ENCODE measurements around the gene MGAT2. TPM values are rescaled to one million over a fixed set of nuclear protein-coding genes. Genes with fewer than 3 reads are reported as not detected.

The MGAT2 gene
- total and polyA plus RNA-seq, 9 of the 15 experiments (the other 6 are each of a cell fraction or from before 2014, with no cell fraction given): 0.03 to 33.3 (median 24.6) TPM; not detected in 1

DNA sequence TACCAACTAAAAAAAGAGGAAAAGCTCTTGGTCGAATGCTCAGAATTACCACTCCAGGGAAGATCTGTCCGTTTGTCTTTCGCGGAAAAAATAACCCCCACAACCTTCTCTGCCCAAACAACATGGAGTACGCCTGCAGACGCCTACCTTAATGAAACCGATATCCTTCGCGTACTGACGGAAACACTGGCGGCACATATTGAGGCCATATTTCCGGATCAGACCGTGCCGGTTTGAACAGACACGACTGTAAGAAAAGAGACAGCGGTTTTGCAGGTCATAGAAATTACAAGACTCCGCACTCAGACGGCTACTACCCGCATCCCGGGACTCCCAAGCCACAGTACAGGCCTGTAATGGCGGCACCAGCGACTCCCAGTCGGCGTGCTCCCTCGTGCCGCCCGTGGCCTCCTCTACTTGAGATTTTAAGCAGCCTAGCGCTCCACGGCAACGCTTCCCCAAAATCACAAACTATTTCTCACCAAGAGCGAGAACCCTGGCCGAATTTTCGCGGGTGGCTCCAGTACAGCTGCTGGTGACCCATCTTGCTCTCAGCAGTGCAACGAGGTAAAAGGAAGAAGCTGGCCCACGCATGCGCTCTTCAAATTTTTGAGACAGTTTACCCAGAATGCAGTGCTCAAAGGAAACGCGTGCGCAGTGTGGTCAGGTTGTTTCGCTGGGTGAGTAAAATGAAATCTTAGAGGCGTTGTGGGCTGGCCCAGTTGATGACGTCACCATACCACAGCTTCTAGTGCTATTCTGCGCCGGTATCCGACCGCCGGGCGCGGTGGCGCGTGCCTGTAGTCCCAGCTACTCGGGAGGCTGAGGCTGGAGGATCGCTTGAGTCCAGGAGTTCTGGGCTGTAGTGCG lies 34.6 kb upstream of the MGAT2 start, which contains the start of gene RPS29 (continued):
- TF ChIP-seq, protein P1, sequence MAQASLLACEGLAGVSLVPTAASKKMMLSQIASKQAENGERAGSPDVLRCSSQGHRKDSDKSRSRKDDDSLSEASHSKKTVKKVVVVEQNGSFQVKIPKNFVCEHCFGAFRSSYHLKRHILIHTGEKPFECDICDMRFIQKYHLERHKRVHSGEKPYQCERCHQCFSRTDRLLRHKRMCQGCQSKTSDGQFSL (CRISPR knock-in tag; IDR thresholded peaks at IDR 0.05): no peak
- TF ChIP-seq, protein P1 (tag; IDR thresholded peaks at IDR 0.05): no peak
- no peak for TF ChIP-seq RBM14 (IDR thresholded peaks at IDR 0.05; ENCODE audit: borderline replicate concordance, insufficient read depth, low read depth, low read length)
- TF ChIP-seq FOXJ3 (CRISPR knock-in tag; IDR thresholded peaks at IDR 0.05): no peak
- TF ChIP-seq MAFK (IDR thresholded peaks at IDR 0.05; ENCODE audit: low read length): no peak
- TF ChIP-seq EGR1 (conservative IDR thresholded peaks at IDR 0.05): peak; percentile 24; the same call in 1 of the 2 replicates
- TF ChIP-seq ZNF57 (CRISPR knock-in tag; IDR thresholded peaks at IDR 0.05): no peak
- no peak for TF ChIP-seq NEUROD1 (IDR thresholded peaks at IDR 0.05; ENCODE audit: borderline replicate concordance, low read depth, low read length, partially characterized antibody)
- TF ChIP-seq ZNF696 (CRISPR knock-in tag; conservative IDR thresholded peaks at IDR 0.05): no peak
- no peak for TF ChIP-seq PRPF4 (IDR thresholded peaks at IDR 0.05; ENCODE audit: insufficient read depth, low read depth, low read length, poor library complexity, severe bottlenecking)
- peak in 1 of 2 experiments; percentile 31; a peak in 1 of 4 replicates for TF ChIP-seq MAZ (CRISPR knock-in tag; conservative IDR thresholded peaks at IDR 0.05 in 1 of 2, IDR thresholded peaks at IDR 0.05 in 1 of 2)
- TF ChIP-seq NR4A1 (CRISPR knock-in tag; IDR thresholded peaks at IDR 0.05): no peak
- TF ChIP-seq NR4A1 (tag; IDR thresholded peaks at IDR 0.05): no peak
- no peak for TF ChIP-seq SRSF9 (IDR thresholded peaks at IDR 0.05; ENCODE audit: borderline replicate concordance, low read depth, low read length)
- TF ChIP-seq PHTF2 (CRISPR knock-in tag; IDR thresholded peaks at IDR 0.05): no peak
- peak; percentile 35; the same call in 1 of the 2 replicates for TF ChIP-seq GTF2F1 (IDR thresholded peaks at IDR 0.05; ENCODE audit: low read depth, low read length)
- TF ChIP-seq MEF2A (IDR thresholded peaks at IDR 0.05; ENCODE audit: control insufficient read depth, low read depth, low read length): no peak
- peak; percentile 98 for TF ChIP-seq JUN (IDR thresholded peaks at IDR 0.05; ENCODE audit: borderline replicate concordance, low read depth, low read length)
- peak; percentile 96; the same call in 1 of the 2 replicates for TF ChIP-seq JUN (CRISPR knock-in tag; IDR thresholded peaks at IDR 0.05; ENCODE audit: borderline replicate concordance)
- TF ChIP-seq, protein P2, sequence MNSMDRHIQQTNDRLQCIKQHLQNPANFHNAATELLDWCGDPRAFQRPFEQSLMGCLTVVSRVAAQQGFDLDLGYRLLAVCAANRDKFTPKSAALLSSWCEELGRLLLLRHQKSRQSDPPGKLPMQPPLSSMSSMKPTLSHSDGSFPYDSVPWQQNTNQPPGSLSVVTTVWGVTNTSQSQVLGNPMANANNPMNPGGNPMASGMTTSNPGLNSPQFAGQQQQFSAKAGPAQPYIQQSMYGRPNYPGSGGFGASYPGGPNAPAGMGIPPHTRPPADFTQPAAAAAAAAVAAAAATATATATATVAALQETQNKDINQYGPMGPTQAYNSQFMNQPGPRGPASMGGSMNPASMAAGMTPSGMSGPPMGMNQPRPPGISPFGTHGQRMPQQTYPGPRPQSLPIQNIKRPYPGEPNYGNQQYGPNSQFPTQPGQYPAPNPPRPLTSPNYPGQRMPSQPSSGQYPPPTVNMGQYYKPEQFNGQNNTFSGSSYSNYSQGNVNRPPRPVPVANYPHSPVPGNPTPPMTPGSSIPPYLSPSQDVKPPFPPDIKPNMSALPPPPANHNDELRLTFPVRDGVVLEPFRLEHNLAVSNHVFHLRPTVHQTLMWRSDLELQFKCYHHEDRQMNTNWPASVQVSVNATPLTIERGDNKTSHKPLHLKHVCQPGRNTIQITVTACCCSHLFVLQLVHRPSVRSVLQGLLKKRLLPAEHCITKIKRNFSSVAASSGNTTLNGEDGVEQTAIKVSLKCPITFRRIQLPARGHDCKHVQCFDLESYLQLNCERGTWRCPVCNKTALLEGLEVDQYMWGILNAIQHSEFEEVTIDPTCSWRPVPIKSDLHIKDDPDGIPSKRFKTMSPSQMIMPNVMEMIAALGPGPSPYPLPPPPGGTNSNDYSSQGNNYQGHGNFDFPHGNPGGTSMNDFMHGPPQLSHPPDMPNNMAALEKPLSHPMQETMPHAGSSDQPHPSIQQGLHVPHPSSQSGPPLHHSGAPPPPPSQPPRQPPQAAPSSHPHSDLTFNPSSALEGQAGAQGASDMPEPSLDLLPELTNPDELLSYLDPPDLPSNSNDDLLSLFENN (IDR thresholded peaks at IDR 0.05; ENCODE audit: low read depth in 2 of 2, low read length in 2 of 2): no peak
- TF ChIP-seq TEAD4 (IDR thresholded peaks at IDR 0.05; ENCODE audit: low read length): no peak
- TF ChIP-seq TEAD4 (CRISPR knock-in tag; IDR thresholded peaks at IDR 0.05; ENCODE audit: borderline replicate concordance): no peak
- TF ChIP-seq NR3C1 (CRISPR knock-in tag; IDR thresholded peaks at IDR 0.05): no peak
- no peak for TF ChIP-seq SREBF1 (IDR thresholded peaks at IDR 0.05; ENCODE audit: borderline replicate concordance, low read depth, low read length)

All from K562 (cell line).